GM23338 (cell line): ENCODE results near the gene NFATC1. TPM values are rescaled to one million over a fixed set of nuclear protein-coding genes. Genes with fewer than 3 reads are reported as not detected.

Source experiments
- ATAC-seq: fragments of 200-7000 bp; cut with Tn5 transposase; 3 replicates; pipeline ENCODE4 v1.9.1; 2020
- DNase-seq: peaks from one replicate; pipeline ENCODE4 v3.0.0-alpha.2; 2015; ENCODE audit warnings: low spot score
- H2AFZ ChIP-seq: fragments of 200-600 bp; sonication (generic); 2 replicates; pipeline ENCODE4 v1.8.0; 2016; ENCODE audit warnings: antibody characterized with exemption, mild to moderate bottlenecking, moderate library complexity
- H3F3A ChIP-seq: fragments of 200-600 bp; sonication (generic); replicated peaks from 2 replicates; pipeline ENCODE4 v1.8.0; 2017; ENCODE audit warnings: antibody characterized with exemption, mixed run types, low read depth
- H3K27ac ChIP-seq: fragments of 200-600 bp; sonication (generic); 2 replicates; pipeline ENCODE4 v1.6.1; 2016; ENCODE audit warnings: low read depth
- H3K27me3 ChIP-seq: fragments of 200-600 bp; sonication (generic); 2 replicates; pipeline ENCODE4 v1.8.0; 2016; ENCODE audit warnings: mild to moderate bottlenecking, mixed run types, moderate library complexity; ENCODE audit not compliant: insufficient read depth
- H3K36me3 ChIP-seq: fragments of 200-600 bp; sonication (generic); 2 replicates; pipeline ENCODE4 v1.8.0; 2016; ENCODE audit warnings: mild to moderate bottlenecking; ENCODE audit not compliant: insufficient read depth
- H3K4me1 ChIP-seq: fragments of 200-600 bp; sonication (generic); 2 replicates; pipeline ENCODE4 v1.8.0; 2016; ENCODE audit warnings: mild to moderate bottlenecking, moderate library complexity; ENCODE audit not compliant: insufficient read depth
- H3K4me2 ChIP-seq: fragments of 200-600 bp; sonication (generic); 2 replicates; pipeline ENCODE4 v1.7.1; 2017; ENCODE audit warnings: mixed run types
- H3K4me3 ChIP-seq: fragments of 200-600 bp; sonication (generic); 2 replicates; pipeline ENCODE4 v1.6.1; 2016; ENCODE audit warnings: mixed run types
- H3K79me2 ChIP-seq: fragments of 200-600 bp; sonication (generic); replicated peaks from 2 replicates; pipeline ENCODE4 v1.8.0; 2017; ENCODE audit warnings: mild to moderate bottlenecking; ENCODE audit not compliant: insufficient read depth
- H3K9me2 ChIP-seq: fragments of 200-600 bp; sonication (generic); 2 replicates; pipeline ENCODE4 v1.8.0; 2017; ENCODE audit not compliant: insufficient read depth
- H4K20me1 ChIP-seq: fragments of 200-600 bp; sonication (generic); replicated peaks from 2 replicates; pipeline ENCODE4 v1.8.0; 2017; ENCODE audit warnings: mild to moderate bottlenecking; ENCODE audit not compliant: insufficient read depth
- H3K27ac Mint-ChIP-seq: 2 replicates; pipeline ENCODE4 v1.8.0; 2020; ENCODE audit warnings: inconsistent platforms, mild to moderate bottlenecking, moderate library complexity, mixed read lengths
- H3K27me3 Mint-ChIP-seq: 3 replicates; pipeline ENCODE4 v1.8.0; 2022; ENCODE audit warnings: low read depth, mild to moderate bottlenecking, moderate library complexity, mixed read lengths, inconsistent platforms; ENCODE audit not compliant: insufficient read depth, poor library complexity
- H3K36me3 Mint-ChIP-seq: 3 replicates; pipeline ENCODE4 v1.8.0; 2021; ENCODE audit warnings: low read depth, mild to moderate bottlenecking, inconsistent platforms, moderate library complexity, mixed read lengths
- H3K4me1 Mint-ChIP-seq: 3 replicates; pipeline ENCODE4 v1.8.0; 2020; ENCODE audit warnings: mild to moderate bottlenecking, inconsistent platforms, mixed read lengths
- H3K4me3 Mint-ChIP-seq: 3 replicates; pipeline ENCODE4 v1.8.0; 2021; ENCODE audit warnings: moderate library complexity, mild to moderate bottlenecking, inconsistent platforms, mixed read lengths
- H3K9me3 Mint-ChIP-seq: 3 replicates; pipeline ENCODE4 v1.8.0; 2020; ENCODE audit warnings: moderate library complexity, mild to moderate bottlenecking, inconsistent platforms, mixed read lengths
- CREB1 ChIP-seq: fragments of 250-450 bp; sonication (Bioruptor Pico); IDR thresholded peaks from 2 replicates; pipeline ENCODE4 v1.5.0; 2020; ENCODE audit warnings: low read depth, mild to moderate bottlenecking, moderate library complexity
- ETS1 ChIP-seq: IDR thresholded peaks from 2 replicates; pipeline ENCODE4 v1.6.1; 2016; ENCODE audit warnings: antibody characterized with exemption
- EZH2 ChIP-seq: fragments of 200-600 bp; sonication (generic); IDR thresholded peaks from one replicate; pipeline ENCODE4 v1.8.0; 2017; ENCODE audit warnings: antibody characterized with exemption, mild to moderate bottlenecking, low read depth; ENCODE audit not compliant: unreplicated experiment
- EZH2phosphoT487 ChIP-seq: fragments of 200-600 bp; sonication (generic); IDR thresholded peaks from one replicate; pipeline ENCODE4 v1.8.1; 2018; ENCODE audit warnings: antibody characterized with exemption; ENCODE audit not compliant: unreplicated experiment
- JUNB ChIP-seq: IDR thresholded peaks from one replicate; pipeline ENCODE4 v1.6.1; 2016; ENCODE audit warnings: antibody characterized with exemption; ENCODE audit not compliant: unreplicated experiment
- NANOG ChIP-seq: IDR thresholded peaks from 2 replicates; pipeline ENCODE4 v1.6.1; 2016; ENCODE audit warnings: antibody characterized with exemption, borderline replicate concordance
- POLR2AphosphoS5 ChIP-seq: IDR thresholded peaks from 2 replicates; pipeline ENCODE4 v1.6.1; 2016; ENCODE audit warnings: antibody characterized with exemption, low read depth
- STAT1 ChIP-seq: IDR thresholded peaks from one replicate; pipeline ENCODE4 v1.6.1; 2016; ENCODE audit warnings: antibody characterized with exemption; ENCODE audit not compliant: unreplicated experiment
- ZNF114 ChIP-seq: fragments of 250-450 bp; sonication (Bioruptor Pico); IDR thresholded peaks from 2 replicates; pipeline ENCODE4 v1.5.0; 2020; ENCODE audit warnings: mild to moderate bottlenecking, moderate library complexity
- ZNF331 ChIP-seq: fragments of 250-450 bp; sonication (Bioruptor Pico); IDR thresholded peaks from 2 replicates; pipeline ENCODE4 v1.5.0; 2020; ENCODE audit warnings: low read depth, mild to moderate bottlenecking, moderate library complexity
- polyA plus RNA-seq: library from polyadenylated mRNA; unstranded; fragments of >200 nt; fragmentation: Nextera tagmentation; extraction: Ambion mirVana; gene quantifications from 2 replicates; pipeline ENCODE4 v1.2.1, GENCODE V29; 2016
- total RNA-seq: library from RNA; depleted of rRNA; stranded (reverse); fragments of >200 nt; shearing (Covaris generic); gene quantifications from 2 replicates; pipeline ENCODE4 v1.2.3, GENCODE V29; 2014
- TF ChIP-seq, protein P1 (sequence below): IDR thresholded peaks from one replicate; pipeline ENCODE4 v1.6.1; 2018; ENCODE audit warnings: antibody characterized with exemption; ENCODE audit not compliant: unreplicated experiment
- TF ChIP-seq, protein P2 (sequence below), 2 experiments: fragments of 200-600 bp in 1 of 2; sonication (generic) in 1 of 2; conservative IDR thresholded peaks; 2 replicates each; pipeline versions ENCODE4 v1.5.1 to v1.6.1; 2016 to 2017; ENCODE audit warnings: antibody characterized with exemption in 2 of 2, low read depth in 2 of 2, mild to moderate bottlenecking in 2 of 2, moderate library complexity in 1 of 2

NFATC1 gene
- total and polyA plus RNA-seq, 2 experiments from 2014 or later = 3.9 to 6.4 TPM

DNA sequence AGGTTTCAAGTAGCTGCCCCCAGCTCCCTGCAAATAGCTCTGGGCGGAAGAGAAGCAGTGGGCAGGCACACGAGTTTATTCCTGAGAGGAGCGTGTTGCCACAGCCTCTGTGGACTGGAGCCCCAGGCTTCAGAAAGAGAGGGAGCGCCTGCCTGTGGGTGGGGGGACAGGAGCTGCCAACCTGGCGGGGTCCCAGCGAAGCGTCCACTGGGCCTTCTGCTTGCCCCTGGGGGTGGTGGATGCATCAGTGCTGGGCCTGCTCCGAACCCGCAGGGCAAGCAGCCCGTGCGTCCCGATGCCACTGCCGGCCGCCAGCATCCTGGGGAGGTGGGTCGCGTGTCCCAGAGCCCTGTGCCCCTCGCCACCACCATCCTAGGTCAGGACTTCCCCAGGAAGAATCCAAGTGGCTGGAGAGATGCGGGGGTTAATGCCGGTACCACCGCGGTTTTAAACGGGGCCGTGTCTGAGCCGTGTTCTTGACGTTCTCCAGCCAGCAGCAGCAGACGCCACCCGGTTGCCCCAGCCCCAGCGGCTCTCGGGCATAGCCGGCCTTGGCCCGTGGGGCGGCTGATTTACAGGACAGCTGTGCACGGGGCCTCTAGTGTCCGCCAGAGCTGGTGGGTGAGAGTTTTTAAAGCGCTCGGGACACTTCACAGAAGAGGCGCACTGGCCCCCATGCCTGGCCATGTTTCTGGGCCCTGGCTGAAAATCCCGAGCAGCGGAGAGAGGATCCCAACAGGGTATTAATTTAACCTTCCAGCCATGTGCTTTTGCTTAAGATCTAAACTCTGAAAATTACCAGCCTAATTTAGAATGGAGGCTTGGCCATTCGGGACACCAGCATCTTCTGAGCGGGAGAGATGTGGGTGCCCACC, 84.7 kb downstream of the NFATC1 start:
- no peak overlapping the region for H2AFZ ChIP-seq
- H3K9me3 Mint-ChIP-seq = no peaks in the 10 kb centered on the region
- no peaks in the 10 kb centered on the region for H3K36me3 Mint-ChIP-seq
- ATAC-seq (no peak), DNase-seq (no peak)
- H3F3A ChIP-seq = no peaks in the 10 kb centered on the region
- no peaks in the 10 kb centered on the region for H3K4me1 ChIP-seq
- peaks cover 4% of the 10 kb centered on the region for H3K27me3 Mint-ChIP-seq
- no peak overlapping the region for H3K27ac ChIP-seq
- H3K4me3 ChIP-seq = no peak overlapping the region
- no peak overlapping the region for H3K4me2 ChIP-seq
- H3K4me3 Mint-ChIP-seq = no peak overlapping the region
- no peaks in the 10 kb centered on the region for H3K79me2 ChIP-seq
- peaks cover 4% of the 10 kb centered on the region; the same call in 1 of the 3 replicates for H3K4me1 Mint-ChIP-seq
- no peaks in the 10 kb centered on the region for H4K20me1 ChIP-seq
- no peaks in the 10 kb centered on the region for H3K9me2 ChIP-seq
- no peaks in the 10 kb centered on the region for H3K27me3 ChIP-seq
- TF ChIP-seq EZH2phosphoT487 = no peak
- TF ChIP-seq, protein P1, sequence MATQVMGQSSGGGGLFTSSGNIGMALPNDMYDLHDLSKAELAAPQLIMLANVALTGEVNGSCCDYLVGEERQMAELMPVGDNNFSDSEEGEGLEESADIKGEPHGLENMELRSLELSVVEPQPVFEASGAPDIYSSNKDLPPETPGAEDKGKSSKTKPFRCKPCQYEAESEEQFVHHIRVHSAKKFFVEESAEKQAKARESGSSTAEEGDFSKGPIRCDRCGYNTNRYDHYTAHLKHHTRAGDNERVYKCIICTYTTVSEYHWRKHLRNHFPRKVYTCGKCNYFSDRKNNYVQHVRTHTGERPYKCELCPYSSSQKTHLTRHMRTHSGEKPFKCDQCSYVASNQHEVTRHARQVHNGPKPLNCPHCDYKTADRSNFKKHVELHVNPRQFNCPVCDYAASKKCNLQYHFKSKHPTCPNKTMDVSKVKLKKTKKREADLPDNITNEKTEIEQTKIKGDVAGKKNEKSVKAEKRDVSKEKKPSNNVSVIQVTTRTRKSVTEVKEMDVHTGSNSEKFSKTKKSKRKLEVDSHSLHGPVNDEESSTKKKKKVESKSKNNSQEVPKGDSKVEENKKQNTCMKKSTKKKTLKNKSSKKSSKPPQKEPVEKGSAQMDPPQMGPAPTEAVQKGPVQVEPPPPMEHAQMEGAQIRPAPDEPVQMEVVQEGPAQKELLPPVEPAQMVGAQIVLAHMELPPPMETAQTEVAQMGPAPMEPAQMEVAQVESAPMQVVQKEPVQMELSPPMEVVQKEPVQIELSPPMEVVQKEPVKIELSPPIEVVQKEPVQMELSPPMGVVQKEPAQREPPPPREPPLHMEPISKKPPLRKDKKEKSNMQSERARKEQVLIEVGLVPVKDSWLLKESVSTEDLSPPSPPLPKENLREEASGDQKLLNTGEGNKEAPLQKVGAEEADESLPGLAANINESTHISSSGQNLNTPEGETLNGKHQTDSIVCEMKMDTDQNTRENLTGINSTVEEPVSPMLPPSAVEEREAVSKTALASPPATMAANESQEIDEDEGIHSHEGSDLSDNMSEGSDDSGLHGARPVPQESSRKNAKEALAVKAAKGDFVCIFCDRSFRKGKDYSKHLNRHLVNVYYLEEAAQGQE = no peak
- no peak for TF ChIP-seq POLR2AphosphoS5
- TF ChIP-seq JUNB = no peak
- no peak for TF ChIP-seq EZH2
- no peak for TF ChIP-seq NANOG
- H3K36me3 ChIP-seq = no peaks in the 10 kb centered on the region
- H3K27ac Mint-ChIP-seq = no peak overlapping the region

DNA sequence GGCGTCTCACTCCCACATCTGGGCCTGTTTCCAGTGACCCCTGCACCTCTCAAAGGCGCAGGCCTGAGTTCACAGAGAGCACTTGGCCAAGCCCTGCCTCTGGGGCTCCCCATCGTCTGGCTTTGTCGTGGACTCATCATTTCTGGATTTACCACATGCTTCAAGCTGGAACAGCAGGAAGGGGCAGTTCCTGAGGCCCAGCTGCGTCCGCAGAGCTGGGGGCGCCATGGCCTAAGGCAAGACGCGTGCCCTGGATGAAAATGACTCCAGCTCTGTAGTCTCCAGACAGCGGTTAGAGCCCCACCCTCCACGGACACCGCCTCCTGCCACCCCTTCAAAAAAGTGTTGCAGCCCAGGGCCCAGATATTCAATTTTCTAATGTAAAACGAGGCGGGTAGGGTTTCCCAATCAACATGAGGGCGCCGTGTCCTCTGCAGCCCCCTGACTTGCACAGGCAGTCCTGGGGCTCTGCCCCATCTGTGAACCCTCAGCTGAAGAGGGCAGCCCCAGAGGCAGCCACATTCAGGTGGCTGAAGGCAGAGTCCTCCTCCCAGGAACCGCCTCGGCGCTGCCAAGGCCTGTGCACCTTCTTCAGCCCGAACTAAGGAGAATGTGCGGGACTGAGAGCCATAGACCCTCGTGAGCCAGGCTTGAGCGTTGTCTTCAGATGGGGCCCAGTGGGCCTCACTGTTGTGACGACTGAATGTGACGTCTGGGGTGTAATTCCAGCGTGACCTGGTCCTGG, 85.5 kb downstream of the NFATC1 start:
- peaks cover 4% of the 10 kb centered on the region; the same call in 1 of the 3 replicates for H3K4me1 Mint-ChIP-seq
- DNase-seq (no peak), ATAC-seq (no peak)
- Histone ChIP-seq H4K20me1 (no peaks in the 10 kb centered on the region), H3K27me3 (no peaks in the 10 kb centered on the region), H3F3A (no peaks in the 10 kb centered on the region), H3K4me3 (no peak overlapping the region), H3K9me2 (no peaks in the 10 kb centered on the region), H3K27ac (no peak overlapping the region), H3K79me2 (no peaks in the 10 kb centered on the region), H3K36me3 (no peaks in the 10 kb centered on the region), H3K4me1 (no peaks in the 10 kb centered on the region), H3K4me2 (no peak overlapping the region), H2AFZ (no peak overlapping the region)
- peaks cover 4% of the 10 kb centered on the region for H3K27me3 Mint-ChIP-seq
- H3K4me3 Mint-ChIP-seq = no peak overlapping the region
- H3K36me3 Mint-ChIP-seq = no peaks in the 10 kb centered on the region
- no peaks in the 10 kb centered on the region for H3K9me3 Mint-ChIP-seq
- no peak overlapping the region for H3K27ac Mint-ChIP-seq
- no peak for TF ChIP-seq ETS1
- no peak for TF ChIP-seq CREB1
- no peak for TF ChIP-seq ZNF331 (CRISPR knock-in tag)
- TF ChIP-seq, protein P2, sequence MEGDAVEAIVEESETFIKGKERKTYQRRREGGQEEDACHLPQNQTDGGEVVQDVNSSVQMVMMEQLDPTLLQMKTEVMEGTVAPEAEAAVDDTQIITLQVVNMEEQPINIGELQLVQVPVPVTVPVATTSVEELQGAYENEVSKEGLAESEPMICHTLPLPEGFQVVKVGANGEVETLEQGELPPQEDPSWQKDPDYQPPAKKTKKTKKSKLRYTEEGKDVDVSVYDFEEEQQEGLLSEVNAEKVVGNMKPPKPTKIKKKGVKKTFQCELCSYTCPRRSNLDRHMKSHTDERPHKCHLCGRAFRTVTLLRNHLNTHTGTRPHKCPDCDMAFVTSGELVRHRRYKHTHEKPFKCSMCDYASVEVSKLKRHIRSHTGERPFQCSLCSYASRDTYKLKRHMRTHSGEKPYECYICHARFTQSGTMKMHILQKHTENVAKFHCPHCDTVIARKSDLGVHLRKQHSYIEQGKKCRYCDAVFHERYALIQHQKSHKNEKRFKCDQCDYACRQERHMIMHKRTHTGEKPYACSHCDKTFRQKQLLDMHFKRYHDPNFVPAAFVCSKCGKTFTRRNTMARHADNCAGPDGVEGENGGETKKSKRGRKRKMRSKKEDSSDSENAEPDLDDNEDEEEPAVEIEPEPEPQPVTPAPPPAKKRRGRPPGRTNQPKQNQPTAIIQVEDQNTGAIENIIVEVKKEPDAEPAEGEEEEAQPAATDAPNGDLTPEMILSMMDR (conservative IDR thresholded peaks at IDR 0.05; ENCODE audit: low read depth in 2 of 2) = no peak
- TF ChIP-seq POLR2AphosphoS5 = no peak
- no peak for TF ChIP-seq ZNF114 (CRISPR knock-in tag)
- TF ChIP-seq STAT1 = no peak
- TF ChIP-seq EZH2 = no peak
- TF ChIP-seq, protein P1 = no peak
- no peak for TF ChIP-seq JUNB
- TF ChIP-seq NANOG = no peak
